ENCODE measurements around the gene PTOV1.

DNA sequence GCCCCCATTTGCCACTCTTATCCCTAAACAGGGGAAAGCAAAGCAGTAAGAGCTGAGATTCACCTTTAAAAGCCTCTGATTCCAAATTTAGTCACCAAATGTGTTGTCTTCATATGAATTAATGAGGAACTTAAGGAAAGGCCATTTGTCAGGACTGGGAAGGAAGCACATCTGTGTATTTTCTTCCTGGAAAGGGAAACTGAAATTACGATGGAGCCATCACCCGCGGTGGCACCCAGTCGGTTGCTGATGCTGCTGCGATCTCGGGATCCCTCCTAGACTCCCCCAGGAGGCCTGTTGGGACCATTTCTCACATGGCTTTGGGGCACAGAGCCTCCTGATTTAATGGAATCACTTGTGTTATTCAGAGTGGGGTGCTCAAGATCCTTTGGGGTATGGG is 53.2 kb downstream of the PTOV1 start:
- TF ChIP-seq, protein P1, sequence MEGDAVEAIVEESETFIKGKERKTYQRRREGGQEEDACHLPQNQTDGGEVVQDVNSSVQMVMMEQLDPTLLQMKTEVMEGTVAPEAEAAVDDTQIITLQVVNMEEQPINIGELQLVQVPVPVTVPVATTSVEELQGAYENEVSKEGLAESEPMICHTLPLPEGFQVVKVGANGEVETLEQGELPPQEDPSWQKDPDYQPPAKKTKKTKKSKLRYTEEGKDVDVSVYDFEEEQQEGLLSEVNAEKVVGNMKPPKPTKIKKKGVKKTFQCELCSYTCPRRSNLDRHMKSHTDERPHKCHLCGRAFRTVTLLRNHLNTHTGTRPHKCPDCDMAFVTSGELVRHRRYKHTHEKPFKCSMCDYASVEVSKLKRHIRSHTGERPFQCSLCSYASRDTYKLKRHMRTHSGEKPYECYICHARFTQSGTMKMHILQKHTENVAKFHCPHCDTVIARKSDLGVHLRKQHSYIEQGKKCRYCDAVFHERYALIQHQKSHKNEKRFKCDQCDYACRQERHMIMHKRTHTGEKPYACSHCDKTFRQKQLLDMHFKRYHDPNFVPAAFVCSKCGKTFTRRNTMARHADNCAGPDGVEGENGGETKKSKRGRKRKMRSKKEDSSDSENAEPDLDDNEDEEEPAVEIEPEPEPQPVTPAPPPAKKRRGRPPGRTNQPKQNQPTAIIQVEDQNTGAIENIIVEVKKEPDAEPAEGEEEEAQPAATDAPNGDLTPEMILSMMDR (tag by site-specific recombination; IDR thresholded peaks at IDR 0.05) = no peak
- TF ChIP-seq BCL11A (tag by site-specific recombination; IDR thresholded peaks at IDR 0.05; ENCODE audit: low read depth) (no peak), ZNF747 (tag by site-specific recombination; IDR thresholded peaks at IDR 0.05) (no peak), ZNF354C (tag by site-specific recombination; IDR thresholded peaks at IDR 0.05; ENCODE audit: borderline replicate concordance, low read depth) (no peak), ZNF239 (tag by site-specific recombination; IDR thresholded peaks at IDR 0.05) (no peak)

Measured in HEK293 (cell line).